Esophagus muscularis mucosa (tissue), 4 donors: Measurements from ENCODE around the gene MESP2. TPM values are rescaled to one million over a fixed set of nuclear protein-coding genes. Genes with fewer than 3 reads are reported as not detected.

ENCODE experiments used
- DNase-seq: peaks from one replicate; pipeline ENCODE4 v3.0.0-alpha.2; 2017; ENCODE audit errors: extremely low spot score
- H3K27ac ChIP-seq, 4 donors: fragments of 200-600 bp; sonication (generic); replicated peaks in 1 of 4; 1 replicate in 3 of 4; 2 replicates in 1 of 4; pipeline ENCODE4 v1.5.1; 2016 to 2019; ENCODE audit warnings: mild to moderate bottlenecking in 1 of 4
- H3K27me3 ChIP-seq, 4 donors: fragments of 200-600 bp; sonication (generic); one replicate each; pipeline versions ENCODE4 v1.5.1 to v1.6.0; 2016 to 2019
- H3K36me3 ChIP-seq, 4 donors: fragments of 200-600 bp; sonication (generic); one replicate each; pipeline ENCODE4 v1.5.1; 2016 to 2019
- H3K4me1 ChIP-seq, 4 donors: fragments of 200-600 bp; sonication (generic); one replicate each; pipeline ENCODE4 v1.5.1; 2016 to 2019
- H3K4me3 ChIP-seq, 4 donors: fragments of 200-600 bp; sonication (generic); 1 replicate in 2 of 4; 2 replicates in 2 of 4; pipeline ENCODE4 v1.5.1; 2016 to 2019; ENCODE audit warnings: mild to moderate bottlenecking in 4 of 4, moderate library complexity in 1 of 4
- H3K9me3 ChIP-seq, 4 donors: fragments of 200-600 bp; sonication (generic); 1 replicate in 3 of 4; 2 replicates in 1 of 4; pipeline ENCODE4 v1.5.1; 2016 to 2019
- EP300 ChIP-seq: sonication (generic); formaldehyde crosslinking; IDR thresholded peaks from one replicate; pipeline ENCODE4 v1.6.1; 2017; ENCODE audit warnings: antibody characterized with exemption
- POLR2A ChIP-seq: fragments of 450-650 bp; IDR thresholded peaks from one replicate; pipeline ENCODE4 v1.6.1; 2017; ENCODE audit warnings: antibody characterized with exemption, moderate library complexity, mild to moderate bottlenecking, low read depth
- POLR2AphosphoS5 ChIP-seq, 2 donors: sonication (generic); formaldehyde crosslinking; IDR thresholded peaks; one replicate each; pipeline ENCODE4 v1.6.1; 2017; ENCODE audit warnings: antibody characterized with exemption in 2 of 2
- WGBS: methylation state at CpG from one replicate; pipeline ENCODE4 v1.1.5; 2018; 5-methylcytosine and 5-hydroxymethylcytosine counted together
- intact Hi-C: fragments of 100-400 bp; cut with DNase I; formaldehyde crosslinking; loops from one replicate; pipeline ENCODE4 v1.15.1; 2023
- total RNA-seq, 4 donors: library from RNA; depleted of rRNA; stranded (reverse); fragments of >200 nt; gene quantifications; one replicate each; pipeline versions ENCODE4 v1.1.0 to v1.2.1, GENCODE V29; 2016
- TF ChIP-seq, protein P1 (sequence below), 3 experiments: fragments of 200-600 bp in 2 of 3; fragments of 450-650 bp in 1 of 3; sonication (generic) in 2 of 3; IDR thresholded peaks; one replicate each; pipeline ENCODE4 v1.5.1; 2017 to 2019; ENCODE audit warnings: antibody characterized with exemption in 3 of 3, mild to moderate bottlenecking in 2 of 3, moderate library complexity in 1 of 3

MESP2 gene
- total RNA-seq, 4 donors from 2014 or later: not detected

GRCh38 chr15:89812847-89813320 is 36.8 kb downstream of the MESP2 start:
- intact Hi-C loops: no loop called here
- peak overlapping the region in 2 of 4 donors; percentile 51 to 63 for H3K27ac ChIP-seq

DNA sequence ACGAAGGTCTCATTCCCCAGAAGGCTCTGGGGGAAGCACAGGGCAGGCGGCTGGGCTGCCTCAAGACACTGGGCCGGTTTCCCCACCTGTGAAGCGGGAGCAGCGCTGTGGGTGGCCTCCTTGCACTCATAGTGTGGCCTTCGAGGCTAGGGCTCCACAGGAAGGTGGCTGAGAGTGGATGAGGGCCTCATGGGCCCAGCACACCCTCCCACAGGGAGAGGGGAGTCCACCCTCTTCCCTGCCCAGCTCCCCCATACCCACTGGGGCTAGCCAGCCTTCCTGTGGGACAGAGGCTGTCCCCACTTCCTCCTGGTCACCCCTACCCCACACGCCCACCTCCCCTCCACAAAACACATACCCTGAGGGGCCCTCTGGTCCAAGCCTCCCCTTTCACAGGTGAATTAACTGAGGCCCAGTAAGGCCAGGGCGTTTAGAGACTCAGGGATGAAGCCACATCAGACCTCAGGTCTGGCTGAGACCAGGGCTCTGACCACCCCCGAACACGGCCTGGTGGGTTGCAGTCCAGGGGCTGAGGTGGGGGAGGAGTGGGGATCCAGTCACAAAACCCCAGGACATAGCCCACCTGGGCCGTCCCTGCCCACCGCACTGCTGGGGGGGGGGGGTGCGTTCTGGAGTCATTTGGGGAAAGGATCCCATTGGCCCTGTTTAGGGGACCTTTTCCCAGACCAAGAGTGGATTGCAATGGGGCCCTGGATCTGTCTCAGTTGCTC is 37.4 kb downstream of the MESP2 start:
- Histone ChIP-seq H3K4me1 (peaks cover 11 to 34% (median 25%) of the 10 kb centered on the region in 4 donors), H3K4me3 (peak overlapping the region; percentile 53 to 62 (median 56)), H3K27ac (peak overlapping the region in 2 of 4 donors; percentile 51 to 63)

More at GRCh38 chr15:89812847-89813320, 36.8 kb downstream of the MESP2 start:
- Histone ChIP-seq H3K9me3 (peaks cover 0 to 10% (median 6%) of the 10 kb centered on the region in 4 donors), H3K4me3 (peak overlapping the region in 3 of 4 donors; percentile 53 to 62 (median 56)), H3K36me3 (no peaks in the 10 kb centered on the region), H3K27me3 (peaks cover 10 to 53% (median 24%) of the 10 kb centered on the region in 4 donors), H3K4me1 (peaks cover 11 to 34% (median 25%) of the 10 kb centered on the region in 4 donors)
- DNase-seq: no peak
- TF ChIP-seq EP300 (no peak), POLR2AphosphoS5 (IDR thresholded peaks at IDR 0.05) (no peak), POLR2A (no peak)
- TF ChIP-seq, protein P1, sequence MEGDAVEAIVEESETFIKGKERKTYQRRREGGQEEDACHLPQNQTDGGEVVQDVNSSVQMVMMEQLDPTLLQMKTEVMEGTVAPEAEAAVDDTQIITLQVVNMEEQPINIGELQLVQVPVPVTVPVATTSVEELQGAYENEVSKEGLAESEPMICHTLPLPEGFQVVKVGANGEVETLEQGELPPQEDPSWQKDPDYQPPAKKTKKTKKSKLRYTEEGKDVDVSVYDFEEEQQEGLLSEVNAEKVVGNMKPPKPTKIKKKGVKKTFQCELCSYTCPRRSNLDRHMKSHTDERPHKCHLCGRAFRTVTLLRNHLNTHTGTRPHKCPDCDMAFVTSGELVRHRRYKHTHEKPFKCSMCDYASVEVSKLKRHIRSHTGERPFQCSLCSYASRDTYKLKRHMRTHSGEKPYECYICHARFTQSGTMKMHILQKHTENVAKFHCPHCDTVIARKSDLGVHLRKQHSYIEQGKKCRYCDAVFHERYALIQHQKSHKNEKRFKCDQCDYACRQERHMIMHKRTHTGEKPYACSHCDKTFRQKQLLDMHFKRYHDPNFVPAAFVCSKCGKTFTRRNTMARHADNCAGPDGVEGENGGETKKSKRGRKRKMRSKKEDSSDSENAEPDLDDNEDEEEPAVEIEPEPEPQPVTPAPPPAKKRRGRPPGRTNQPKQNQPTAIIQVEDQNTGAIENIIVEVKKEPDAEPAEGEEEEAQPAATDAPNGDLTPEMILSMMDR (IDR thresholded peaks at IDR 0.05): no peak
- no CpG with 5 or more reads among the region's 7 CpGs for WGBS

DNA sequence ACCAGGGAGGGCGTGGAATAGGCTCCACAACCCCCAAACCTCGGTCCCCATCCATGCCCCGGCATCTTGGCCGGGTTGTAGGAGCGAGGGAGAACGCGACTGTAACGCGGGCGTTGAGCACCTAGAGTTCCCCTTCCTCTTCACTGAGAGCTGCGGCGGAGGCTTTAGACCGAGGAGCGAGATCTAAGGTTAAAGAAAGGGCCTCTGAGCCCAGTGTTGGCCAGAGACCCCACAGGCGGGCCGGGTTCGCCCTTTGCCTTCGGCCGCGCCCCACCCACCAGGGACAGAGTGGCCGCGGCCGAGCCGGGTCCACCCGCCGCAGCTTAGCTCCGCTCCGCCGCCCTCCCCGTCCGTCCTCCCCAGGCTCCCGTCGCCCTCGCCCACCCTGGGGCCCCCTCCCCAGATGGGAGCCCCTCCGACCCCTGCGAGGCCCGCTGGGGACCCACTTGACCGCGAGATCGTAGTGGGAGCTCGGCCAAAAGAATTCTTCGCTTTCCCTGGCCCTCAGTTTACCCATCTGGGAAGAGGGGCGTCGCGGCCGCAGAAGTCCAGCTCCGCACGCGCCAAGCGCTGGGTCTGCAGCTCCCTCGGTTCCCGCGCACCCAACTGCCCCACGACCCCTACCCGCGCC is 38.1 kb downstream of the MESP2 start:
- H3K36me3 ChIP-seq: no peaks in the 10 kb centered on the region
- intact Hi-C loops: no loop called here
- peaks cover 0 to 10% (median 6%) of the 10 kb centered on the region in 4 donors for H3K9me3 ChIP-seq
- TF ChIP-seq, protein P1 (IDR thresholded peaks at IDR 0.05): no peak
- TF ChIP-seq EP300: no peak
- no peak for TF ChIP-seq POLR2A
- TF ChIP-seq POLR2AphosphoS5 (IDR thresholded peaks at IDR 0.05): no peak
- peak overlapping the region; percentile 51 to 63 (median 56) for H3K27ac ChIP-seq
- WGBS: 23% methylated on average over 30 of the region's 56 CpGs
- H3K27me3 ChIP-seq: peaks cover 10 to 67% (median 24%) of the 10 kb centered on the region in 4 donors
- H3K4me3 ChIP-seq: peak overlapping the region; percentile 53 to 62 (median 56)
- peaks cover 11 to 30% (median 22%) of the 10 kb centered on the region in 4 donors for H3K4me1 ChIP-seq
- DNase-seq: no peak

More for the DNA sequence above, 37.4 kb downstream of the MESP2 start:
- Histone ChIP-seq H3K27me3 (peaks cover 10 to 60% (median 24%) of the 10 kb centered on the region in 4 donors), H3K9me3 (peaks cover 0 to 10% (median 6%) of the 10 kb centered on the region in 4 donors), H3K36me3 (no peaks in the 10 kb centered on the region)
- intact Hi-C loops: no loop called here
- TF ChIP-seq EP300: no peak
- no peak for TF ChIP-seq POLR2AphosphoS5 (IDR thresholded peaks at IDR 0.05)
- TF ChIP-seq, protein P1 (IDR thresholded peaks at IDR 0.05): no peak
- no peak for TF ChIP-seq POLR2A
- no peak for DNase-seq
- 78% methylated on average over 2 of the region's 13 CpGs for WGBS

- H3K27me3 ChIP-seq: peaks cover 10 to 75% (median 24%) of the 10 kb centered on the region in 4 donors
- intact Hi-C loops: no loop called here
These were observed 39.6 kb downstream of the MESP2 start for GRCh38 chr15:89815769-89816168.

DNA sequence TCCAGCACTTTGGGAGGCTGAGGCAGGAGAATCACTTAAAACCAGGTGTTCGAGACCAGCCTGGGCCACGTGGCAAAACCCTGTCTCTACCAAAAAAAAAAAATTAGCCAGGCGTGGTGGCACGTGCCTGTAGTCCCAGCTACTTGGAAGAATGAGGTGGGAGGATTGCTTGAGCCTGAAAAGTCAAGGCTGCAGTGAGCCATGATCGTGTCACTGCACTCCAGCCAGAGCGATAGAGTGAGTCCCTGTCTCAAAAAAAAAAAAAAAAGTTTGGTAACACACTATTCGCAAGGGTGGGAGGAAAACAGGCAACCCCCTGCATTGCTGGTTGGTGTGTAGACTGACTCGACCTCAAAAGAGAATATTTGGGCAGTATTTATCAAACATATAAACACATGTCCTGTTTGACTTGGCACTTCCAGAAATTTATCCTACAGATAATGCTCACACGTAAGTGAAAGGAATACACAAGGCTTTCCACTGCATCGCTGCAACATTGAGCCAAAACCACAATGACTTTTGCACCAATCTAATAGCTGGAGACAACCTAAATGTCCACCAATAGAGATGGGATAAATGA is 41.7 kb downstream of the MESP2 start:
- TF ChIP-seq POLR2A (no peak), EP300 (no peak), POLR2AphosphoS5 (IDR thresholded peaks at IDR 0.05) (no peak)
- TF ChIP-seq, protein P1 (IDR thresholded peaks at IDR 0.05): no peak
- DNase-seq: no peak

More at GRCh38 chr15:89815769-89816168, 39.6 kb downstream of the MESP2 start:
- Histone ChIP-seq H3K9me3 (peaks cover 0 to 10% (median 6%) of the 10 kb centered on the region in 4 donors), H3K4me3 (no peak overlapping the region), H3K36me3 (no peaks in the 10 kb centered on the region), H3K27ac (no peak overlapping the region), H3K4me1 (peaks cover 11 to 28% (median 22%) of the 10 kb centered on the region in 4 donors)
- WGBS: 100% methylated on average over 3 of the region's 3 CpGs
- no peak for DNase-seq
- no peak for TF ChIP-seq POLR2A

More for the DNA sequence above, 41.7 kb downstream of the MESP2 start:
- intact Hi-C loops: no loop called here
- Histone ChIP-seq H3K9me3 (peaks cover 0 to 10% (median 6%) of the 10 kb centered on the region in 4 donors), H3K27me3 (peaks cover 10 to 83% (median 24%) of the 10 kb centered on the region in 4 donors), H3K36me3 (no peaks in the 10 kb centered on the region), H3K4me3 (no peak overlapping the region), H3K4me1 (peaks cover 11 to 20% (median 17%) of the 10 kb centered on the region in 4 donors), H3K27ac (no peak overlapping the region)
- 49% methylated on average over 10 of the region's 10 CpGs for WGBS
